Astrocyte (in vitro differentiated cells and primary cell): ENCODE data around the gene TMEM81.

Experiments
- CTCF ChIP-seq: IDR thresholded peaks from 2 replicates; pipeline ENCODE4 v1.5.1; 2011; ENCODE audit warnings: low read depth, mild to moderate bottlenecking, inconsistent platforms, low read length, moderate library complexity; ENCODE audit not compliant: insufficient read depth
- EZH2 ChIP-seq: IDR thresholded peaks from 2 replicates; pipeline ENCODE4 v1.6.1; 2012; ENCODE audit warnings: mild to moderate bottlenecking, low read length, inconsistent platforms; ENCODE audit not compliant: insufficient read depth

- no peak for TF ChIP-seq CTCF
- no peak for TF ChIP-seq EZH2
Measured at GRCh38 chr1:205074084-205074483, 10.2 kb downstream of the TMEM81 start.
